ENCODE measurements around the gene CLSTN2. TPM values are rescaled to one million over a fixed set of nuclear protein-coding genes. Genes with fewer than 3 reads are reported as not detected.
A peak's percentile ranks its signal among the peaks of the same experiment; 100 is the strongest.

CLSTN2 gene
- total and polyA plus RNA-seq, 12 donors, result 0.67 to 17.8 (median 5.3) TPM

DNA sequence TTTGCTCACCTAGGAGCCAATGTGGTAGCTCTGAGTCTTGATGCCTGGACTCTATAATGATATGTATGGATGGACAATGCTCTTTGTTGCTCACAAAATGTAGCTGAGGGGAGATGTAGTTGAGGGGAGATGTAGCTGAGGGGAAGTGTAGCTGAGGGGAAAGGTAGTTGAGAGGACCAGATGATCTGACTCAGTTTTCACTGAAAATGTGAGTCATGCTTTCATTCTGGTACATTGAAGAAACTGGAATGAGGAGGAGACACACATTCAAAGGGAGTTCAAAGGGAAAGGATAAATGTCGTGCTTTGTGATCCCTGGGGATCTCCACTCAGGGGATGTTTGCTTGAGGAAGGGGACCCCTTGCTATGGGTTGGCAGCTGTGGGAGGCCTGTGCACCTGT is 440.0 kb downstream of the CLSTN2 start:
- DNase-seq, result no peak
- no peak for TF ChIP-seq POLR2A (IDR thresholded peaks at IDR 0.05)
- TF ChIP-seq, protein P1, sequence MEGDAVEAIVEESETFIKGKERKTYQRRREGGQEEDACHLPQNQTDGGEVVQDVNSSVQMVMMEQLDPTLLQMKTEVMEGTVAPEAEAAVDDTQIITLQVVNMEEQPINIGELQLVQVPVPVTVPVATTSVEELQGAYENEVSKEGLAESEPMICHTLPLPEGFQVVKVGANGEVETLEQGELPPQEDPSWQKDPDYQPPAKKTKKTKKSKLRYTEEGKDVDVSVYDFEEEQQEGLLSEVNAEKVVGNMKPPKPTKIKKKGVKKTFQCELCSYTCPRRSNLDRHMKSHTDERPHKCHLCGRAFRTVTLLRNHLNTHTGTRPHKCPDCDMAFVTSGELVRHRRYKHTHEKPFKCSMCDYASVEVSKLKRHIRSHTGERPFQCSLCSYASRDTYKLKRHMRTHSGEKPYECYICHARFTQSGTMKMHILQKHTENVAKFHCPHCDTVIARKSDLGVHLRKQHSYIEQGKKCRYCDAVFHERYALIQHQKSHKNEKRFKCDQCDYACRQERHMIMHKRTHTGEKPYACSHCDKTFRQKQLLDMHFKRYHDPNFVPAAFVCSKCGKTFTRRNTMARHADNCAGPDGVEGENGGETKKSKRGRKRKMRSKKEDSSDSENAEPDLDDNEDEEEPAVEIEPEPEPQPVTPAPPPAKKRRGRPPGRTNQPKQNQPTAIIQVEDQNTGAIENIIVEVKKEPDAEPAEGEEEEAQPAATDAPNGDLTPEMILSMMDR (IDR thresholded peaks at IDR 0.05), result no peak
- WGBS, 4 donors, result 70 to 76% (median 76%) methylated on average over 1 of the region's 1 CpG

DNA sequence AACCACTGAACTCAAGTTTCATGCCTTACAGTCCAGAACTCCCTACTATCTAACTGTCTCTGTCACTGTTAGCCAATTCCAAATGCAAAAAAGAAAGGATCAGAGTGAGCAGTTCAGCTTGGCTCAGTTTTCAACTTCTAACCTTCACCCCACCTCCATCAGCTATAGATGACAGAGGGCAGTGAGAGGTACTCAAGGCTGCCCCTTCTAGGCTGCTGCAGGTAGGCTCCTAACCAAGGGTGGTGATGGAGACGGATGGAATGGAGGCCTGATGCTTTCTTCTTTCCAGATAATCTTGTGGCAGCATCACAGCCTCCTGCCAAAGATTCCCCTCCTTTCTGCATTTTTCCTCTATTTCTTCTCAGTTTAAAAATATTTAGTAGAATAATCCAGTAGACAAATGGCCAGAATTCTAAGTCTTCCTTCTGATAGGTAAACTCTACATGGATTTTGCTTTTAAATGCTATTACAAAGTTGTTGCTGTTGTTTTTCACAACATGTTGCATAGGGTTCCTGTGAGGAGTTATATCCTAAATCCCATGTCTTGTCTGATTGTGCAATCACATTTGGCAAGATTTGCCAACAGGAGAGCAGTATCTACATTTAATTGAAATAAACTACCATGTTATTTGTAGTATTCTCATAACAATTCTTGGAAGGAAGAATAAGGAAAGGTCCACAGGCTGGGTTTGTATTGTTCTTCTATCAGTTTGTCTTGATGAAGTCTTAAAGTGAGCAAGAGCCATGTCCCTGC is 441.3 kb downstream of the CLSTN2 start:
- H3K4me1 ChIP-seq (replicated peaks in 1 of 2), result peaks cover 5 to 6% of the 10 kb centered on the region in 2 donors
- intact Hi-C loops (cut with DNase I), result no loop called here
- H3K4me3 ChIP-seq, result no peak overlapping the region
- H3K9me3 ChIP-seq (replicated peaks in 1 of 3), result no peaks in the 10 kb centered on the region
- H3K27me3 ChIP-seq, result no peaks in the 10 kb centered on the region
- no peak for DNase-seq
- H3K27ac ChIP-seq, result no peak overlapping the region
- TF ChIP-seq, protein P1 (IDR thresholded peaks at IDR 0.05), result no peak
- TF ChIP-seq POLR2A (IDR thresholded peaks at IDR 0.05), result no peak
- H3K36me3 ChIP-seq (replicated peaks in 1 of 2), result no peaks in the 10 kb centered on the region
- 83 to 91% (median 88%) methylated on average over 1 of the region's 1 CpG for WGBS, 4 donors

More for the DNA sequence above, 440.0 kb downstream of the CLSTN2 start:
- no peak overlapping the region for H3K4me3 ChIP-seq
- no peaks in the 10 kb centered on the region for H3K36me3 ChIP-seq (replicated peaks in 1 of 2)
- H3K27me3 ChIP-seq, result no peaks in the 10 kb centered on the region
- H3K27ac ChIP-seq, result no peak overlapping the region
- H3K9me3 ChIP-seq (replicated peaks in 1 of 3), result no peaks in the 10 kb centered on the region
- intact Hi-C loops (cut with DNase I), result no loop called here
- peaks cover 5 to 6% of the 10 kb centered on the region in 2 donors for H3K4me1 ChIP-seq (replicated peaks in 1 of 2)

DNA sequence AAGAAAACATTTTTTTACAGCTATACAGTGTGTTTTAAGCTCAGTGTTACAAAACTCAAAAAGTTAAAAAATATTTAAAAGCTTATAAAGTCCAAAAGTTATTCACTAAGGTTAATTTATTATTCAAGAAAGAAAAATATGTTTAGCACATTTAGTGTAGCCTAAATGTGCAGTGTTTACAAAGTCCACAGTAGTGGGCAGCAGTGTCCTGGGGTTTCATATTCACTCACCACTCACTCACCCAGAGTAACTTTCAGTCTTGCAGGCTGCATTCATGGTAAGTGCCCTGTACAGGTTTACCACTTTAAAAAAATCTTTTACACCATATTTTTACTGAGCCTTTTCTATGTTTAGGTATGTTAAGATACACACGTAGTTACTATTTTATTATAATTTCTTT is 442.7 kb downstream of the CLSTN2 start:
- intact Hi-C loops (cut with DNase I), result no loop called here
- Histone ChIP-seq H3K27ac (no peak overlapping the region), H3K4me1 (replicated peaks in 1 of 2) (peaks cover 5 to 6% of the 10 kb centered on the region in 2 donors), H3K4me3 (no peak overlapping the region), H3K36me3 (replicated peaks in 1 of 2) (no peaks in the 10 kb centered on the region), H3K27me3 (no peaks in the 10 kb centered on the region), H3K9me3 (replicated peaks in 1 of 3) (no peaks in the 10 kb centered on the region)
- TF ChIP-seq POLR2A (IDR thresholded peaks at IDR 0.05), result no peak
- TF ChIP-seq, protein P1 (IDR thresholded peaks at IDR 0.05), result peak in 1 of 6 experiments; percentile 17
- DNase-seq, result no peak
- 87 to 98% (median 91%) methylated on average over 1 of the region's 1 CpG for WGBS, 4 donors

DNA sequence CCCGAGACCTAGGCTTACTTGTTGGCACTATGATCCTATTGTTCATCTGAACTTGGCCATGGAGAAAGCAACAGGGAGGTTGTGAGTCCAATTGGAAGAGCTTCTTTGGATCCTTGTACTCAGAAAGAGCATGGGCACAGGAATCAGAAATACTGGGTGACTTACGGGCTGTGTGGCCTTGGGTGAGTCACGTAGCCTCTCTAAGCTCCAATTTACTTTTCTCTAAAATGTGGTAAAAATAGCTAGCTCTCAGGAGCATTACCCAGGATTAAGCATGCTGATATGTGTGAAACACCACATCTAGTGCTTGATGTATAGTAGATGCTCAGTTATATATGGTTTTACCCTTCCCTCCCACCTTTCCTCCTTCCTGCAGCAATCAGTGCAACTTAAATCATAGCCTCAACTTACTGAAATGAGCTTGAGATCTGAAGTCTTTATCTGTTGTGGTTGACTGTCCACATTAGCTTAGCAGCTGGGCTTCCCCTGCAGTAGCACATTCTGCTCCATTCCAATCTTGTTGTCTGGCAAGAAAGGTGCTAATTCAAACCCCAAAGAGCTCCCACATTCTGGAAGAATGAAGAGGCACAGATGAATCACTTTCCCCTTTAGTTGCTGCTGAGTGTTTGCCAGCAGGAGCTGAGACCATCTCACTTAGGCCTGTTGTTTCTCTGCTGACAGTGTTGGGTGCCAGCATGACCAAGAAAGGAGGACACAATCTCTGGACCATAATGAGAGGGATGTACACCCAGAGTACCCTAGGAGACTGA is 443.8 kb downstream of the CLSTN2 start:
- no peak for TF ChIP-seq POLR2A (IDR thresholded peaks at IDR 0.05)
- TF ChIP-seq, protein P1 (IDR thresholded peaks at IDR 0.05), result no peak
- intact Hi-C loops (cut with DNase I), result no loop called here
- Histone ChIP-seq H3K36me3 (replicated peaks in 1 of 2) (no peaks in the 10 kb centered on the region), H3K27me3 (no peaks in the 10 kb centered on the region), H3K9me3 (replicated peaks in 1 of 3) (no peaks in the 10 kb centered on the region), H3K27ac (peak overlapping the region in 2 of 5 donors; percentile 61 to 64), H3K4me1 (replicated peaks in 1 of 2) (peaks cover 5 to 6% of the 10 kb centered on the region in 2 donors), H3K4me3 (no peak overlapping the region)
- 13 to 29% (median 18%) methylated on average over 3 of the region's 3 CpGs for WGBS, 4 donors
- DNase-seq, result peak in 4 of 7 donors; percentile 31 to 48 (median 46)
